Transverse colon (tissue), 4 donors: ENCODE measurements around the gene RAB36. TPM values are rescaled to one million over a fixed set of nuclear protein-coding genes. Genes with fewer than 3 reads are reported as not detected.

ENCODE experiments used
- DNase-seq: peaks from one replicate; pipeline ENCODE4 v3.0.0-alpha.2; 2019
- H3K27ac ChIP-seq, 4 donors: fragments of 200-600 bp; sonication (generic); 2 replicates each; pipeline ENCODE4 v1.5.1; 2016 to 2018; ENCODE audit warnings: inconsistent platforms in 4 of 4
- H3K27me3 ChIP-seq: fragments of 200-600 bp; sonication (generic); 2 replicates; pipeline ENCODE4 v1.5.1; 2017; ENCODE audit warnings: inconsistent platforms
- H3K36me3 ChIP-seq, 4 donors: fragments of 200-600 bp; sonication (generic); 2 replicates each; pipeline ENCODE4 v1.5.1; 2017 to 2019; ENCODE audit warnings: inconsistent platforms in 4 of 4
- H3K4me1 ChIP-seq, 4 donors: fragments of 200-600 bp; sonication (generic); 2 replicates each; pipeline ENCODE4 v1.5.1; 2017 to 2020; ENCODE audit warnings: inconsistent platforms in 4 of 4
- H3K4me3 ChIP-seq, 4 donors: fragments of 200-600 bp; sonication (generic); 1 replicate in 1 of 4; 2 replicates in 3 of 4; pipeline versions ENCODE4 v1.5.1 to v1.6.1; 2017 to 2019; ENCODE audit warnings: inconsistent platforms in 4 of 4
- H3K9me3 ChIP-seq, 2 donors: fragments of 200-600 bp; sonication (generic); 2 replicates each; pipeline ENCODE4 v1.5.1; 2017 to 2019; ENCODE audit warnings: inconsistent platforms in 2 of 2
- EP300 ChIP-seq: sonication (generic); formaldehyde crosslinking; IDR thresholded peaks from one replicate; pipeline ENCODE4 v1.6.1; 2017; ENCODE audit warnings: antibody characterized with exemption, low read depth
- POLR2A ChIP-seq: fragments of 450-650 bp; IDR thresholded peaks from one replicate; pipeline ENCODE4 v1.6.1; 2016; ENCODE audit warnings: antibody characterized with exemption, mild to moderate bottlenecking, moderate library complexity
- POLR2AphosphoS5 ChIP-seq, 3 donors: sonication (generic); formaldehyde crosslinking; IDR thresholded peaks; one replicate each; pipeline ENCODE4 v1.6.1; 2016; ENCODE audit warnings: antibody characterized with exemption in 3 of 3
- WGBS, 2 donors: methylation state at CpG; one replicate each; pipeline ENCODE4 v1.1.5; 2018; ENCODE audit warnings: low coverage in 1 of 2; 5-methylcytosine and 5-hydroxymethylcytosine counted together
- in situ Hi-C, 4 donors: fragments of 200-750 bp; cut with MboI; loops; one replicate each; pipeline versions ENCODE4 v1.15.0 to v1.15.1; 2017; ENCODE audit warnings: low sequenced_read_pairs in 3 of 4, low pct_ligation_motif_present in 1 of 4, low pct_unique_long_range_greater_than_20kb in 1 of 4
- intact Hi-C: fragments of 100-400 bp; cut with DNase I; formaldehyde crosslinking; loops from one replicate; pipeline ENCODE4 v1.15.1; 2023; ENCODE audit warnings: low total_unique reads
- total RNA-seq, 4 donors: library from RNA; depleted of rRNA; stranded (reverse); fragments of >200 nt; gene quantifications; one replicate each; pipeline ENCODE4 v1.1.0, GENCODE V29; 2016
- TF ChIP-seq, protein P1 (sequence below), 5 experiments: fragments of 200-600 bp in 3 of 5; fragments of 450-650 bp in 2 of 5; sonication (generic) in 3 of 5; IDR thresholded peaks; 1 replicate in 2 of 5; 2 replicates in 3 of 5; pipeline ENCODE4 v1.5.1; 2016 to 2017; ENCODE audit warnings: antibody characterized with exemption in 5 of 5, inconsistent platforms in 3 of 5, mild to moderate bottlenecking in 2 of 5, moderate library complexity in 1 of 5

RAB36 gene
- total RNA-seq, 4 donors from 2014 or later, result 0.37 to 1.1 (median 0.82) TPM; not detected in 1

DNA sequence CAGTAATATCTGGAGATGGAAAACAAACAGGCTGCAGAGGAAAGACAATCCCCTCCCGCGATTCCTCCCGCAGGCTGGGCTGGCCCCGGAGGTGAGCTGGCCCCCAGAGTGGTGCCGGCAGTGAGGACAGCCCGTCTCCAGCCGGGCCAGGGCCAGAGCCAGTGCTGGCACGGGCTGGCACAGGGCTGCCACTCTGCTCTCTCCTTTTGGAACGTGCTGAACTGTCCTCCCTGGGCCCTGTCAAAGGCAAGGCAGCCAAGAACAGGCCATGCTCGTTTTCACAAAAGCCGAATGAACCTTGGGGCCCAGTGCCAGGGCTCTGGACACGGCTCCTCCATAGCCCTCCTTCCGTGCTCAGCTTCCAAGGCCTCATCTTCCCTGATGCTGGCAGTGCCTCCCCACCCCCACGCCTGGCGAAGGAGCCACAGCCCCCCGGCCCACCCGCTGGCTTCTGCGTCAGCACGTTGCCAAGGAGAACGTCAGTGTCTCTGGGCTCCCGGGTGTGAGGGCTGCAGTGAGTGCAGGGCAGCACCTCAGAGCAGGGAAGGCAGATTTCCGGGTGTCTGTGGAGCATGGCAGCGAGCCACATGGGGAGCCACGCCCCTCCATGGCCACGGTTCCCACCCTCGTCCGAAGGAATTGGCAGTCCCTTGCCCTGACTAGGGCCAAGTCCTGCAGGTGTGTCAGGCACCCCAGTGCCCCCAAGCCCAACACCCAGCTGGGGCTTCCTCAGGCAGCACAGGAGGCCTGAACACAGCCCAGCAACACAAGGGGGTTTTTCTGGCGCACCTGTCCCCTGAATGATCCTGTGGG lies 46.4 kb upstream of the RAB36 start:
- Histone ChIP-seq H3K27ac (peak overlapping the region; percentile 0 to 68 (median 34)), H3K9me3 (no peaks in the 10 kb centered on the region), H3K27me3 (no peaks in the 10 kb centered on the region), H3K36me3 (no peaks in the 10 kb centered on the region), H3K4me1 (peaks cover 11 to 15% (median 13%) of the 10 kb centered on the region in 4 donors), H3K4me3 (no peak overlapping the region)
- TF ChIP-seq POLR2AphosphoS5 (IDR thresholded peaks at IDR 0.05), result no peak
- TF ChIP-seq EP300, result no peak
- TF ChIP-seq POLR2A, result no peak
- TF ChIP-seq, protein P1, sequence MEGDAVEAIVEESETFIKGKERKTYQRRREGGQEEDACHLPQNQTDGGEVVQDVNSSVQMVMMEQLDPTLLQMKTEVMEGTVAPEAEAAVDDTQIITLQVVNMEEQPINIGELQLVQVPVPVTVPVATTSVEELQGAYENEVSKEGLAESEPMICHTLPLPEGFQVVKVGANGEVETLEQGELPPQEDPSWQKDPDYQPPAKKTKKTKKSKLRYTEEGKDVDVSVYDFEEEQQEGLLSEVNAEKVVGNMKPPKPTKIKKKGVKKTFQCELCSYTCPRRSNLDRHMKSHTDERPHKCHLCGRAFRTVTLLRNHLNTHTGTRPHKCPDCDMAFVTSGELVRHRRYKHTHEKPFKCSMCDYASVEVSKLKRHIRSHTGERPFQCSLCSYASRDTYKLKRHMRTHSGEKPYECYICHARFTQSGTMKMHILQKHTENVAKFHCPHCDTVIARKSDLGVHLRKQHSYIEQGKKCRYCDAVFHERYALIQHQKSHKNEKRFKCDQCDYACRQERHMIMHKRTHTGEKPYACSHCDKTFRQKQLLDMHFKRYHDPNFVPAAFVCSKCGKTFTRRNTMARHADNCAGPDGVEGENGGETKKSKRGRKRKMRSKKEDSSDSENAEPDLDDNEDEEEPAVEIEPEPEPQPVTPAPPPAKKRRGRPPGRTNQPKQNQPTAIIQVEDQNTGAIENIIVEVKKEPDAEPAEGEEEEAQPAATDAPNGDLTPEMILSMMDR (IDR thresholded peaks at IDR 0.05), result no peak
- in situ Hi-C loops, result no loop called here
- WGBS, 2 donors, result 50% methylated on average over 25 of the region's 28 CpGs; no CpG with 5 or more reads in 1 of the 2 donors
- intact Hi-C loops, result no loop called here
- peak; percentile 56 for DNase-seq

- Histone ChIP-seq H3K4me3 (no peak overlapping the region), H3K27ac (peak overlapping the region in 3 of 4 donors; percentile 26 to 68 (median 41)), H3K36me3 (no peaks in the 10 kb centered on the region), H3K4me1 (peaks cover 11 to 15% (median 13%) of the 10 kb centered on the region in 4 donors), H3K27me3 (no peaks in the 10 kb centered on the region), H3K9me3 (no peaks in the 10 kb centered on the region)
- DNase-seq, result no peak
- 88% methylated on average over 6 of the region's 6 CpGs; no CpG with 5 or more reads in 1 of the 2 donors for WGBS, 2 donors
- in situ Hi-C loops (no loop called here), intact Hi-C loops (no loop called here)
- TF ChIP-seq POLR2AphosphoS5 (IDR thresholded peaks at IDR 0.05), result no peak
- TF ChIP-seq POLR2A, result no peak
- TF ChIP-seq, protein P1 (IDR thresholded peaks at IDR 0.05), result no peak
- TF ChIP-seq EP300, result no peak
Measured at GRCh38 chr22:23099531-23099804, 45.8 kb upstream of the RAB36 start.

- Histone ChIP-seq H3K27me3 (no peaks in the 10 kb centered on the region), H3K9me3 (no peaks in the 10 kb centered on the region), H3K4me1 (peaks cover 11 to 15% (median 13%) of the 10 kb centered on the region in 4 donors), H3K36me3 (no peaks in the 10 kb centered on the region), H3K4me3 (no peak overlapping the region), H3K27ac (no peak overlapping the region)
- TF ChIP-seq, protein P1 (IDR thresholded peaks at IDR 0.05), result no peak
- TF ChIP-seq POLR2AphosphoS5 (IDR thresholded peaks at IDR 0.05) (no peak), POLR2A (no peak), EP300 (no peak)
- WGBS, 2 donors, result 78% methylated on average over 7 of the region's 7 CpGs; no CpG with 5 or more reads in 1 of the 2 donors
- intact Hi-C loops (no loop called here), in situ Hi-C loops (no loop called here)
- DNase-seq, result no peak
Measured at GRCh38 chr22:23100124-23100801, 45.0 kb upstream of the RAB36 start.

- no peak overlapping the region for H3K4me3 ChIP-seq
- intact Hi-C loops, result no loop called here
- 88% methylated on average over 2 of the region's 3 CpGs; no CpG with 5 or more reads in 1 of the 2 donors for WGBS, 2 donors
- TF ChIP-seq POLR2A, result no peak
- TF ChIP-seq POLR2AphosphoS5 (IDR thresholded peaks at IDR 0.05), result no peak
- TF ChIP-seq EP300, result no peak
- TF ChIP-seq, protein P1 (IDR thresholded peaks at IDR 0.05), result no peak
- no peaks in the 10 kb centered on the region for H3K27me3 ChIP-seq
- H3K9me3 ChIP-seq, result no peaks in the 10 kb centered on the region
- DNase-seq, result no peak
- H3K27ac ChIP-seq, result no peak overlapping the region
- no peaks in the 10 kb centered on the region for H3K36me3 ChIP-seq
- in situ Hi-C loops, result no loop called here
- peaks cover 11 to 15% (median 13%) of the 10 kb centered on the region in 4 donors for H3K4me1 ChIP-seq
Measured at GRCh38 chr22:23101524-23101923, 43.8 kb upstream of the RAB36 start.
